ENCODE measurements around the gene LTA.
A peak's percentile ranks its signal among the peaks of the same experiment; 100 is the strongest.

DNA sequence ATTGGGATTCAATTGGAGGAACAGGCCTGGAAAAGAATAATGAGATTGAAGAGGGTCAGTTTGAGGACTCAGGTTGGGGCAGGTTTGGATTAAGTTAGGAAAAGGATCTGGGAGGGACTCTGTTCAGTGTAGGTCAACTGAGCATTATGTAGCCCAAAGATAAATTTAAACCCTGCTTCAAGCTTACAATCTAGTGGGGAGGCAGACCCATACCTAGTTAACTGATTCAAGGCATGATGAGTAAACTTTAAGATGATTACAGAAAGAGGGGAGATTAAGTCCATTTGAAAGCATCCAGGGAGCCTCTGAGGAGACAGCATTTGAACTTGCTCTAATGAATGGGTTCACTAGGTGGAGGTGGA is 11.4 kb upstream of the LTA start:
- TF ChIP-seq, protein P1, sequence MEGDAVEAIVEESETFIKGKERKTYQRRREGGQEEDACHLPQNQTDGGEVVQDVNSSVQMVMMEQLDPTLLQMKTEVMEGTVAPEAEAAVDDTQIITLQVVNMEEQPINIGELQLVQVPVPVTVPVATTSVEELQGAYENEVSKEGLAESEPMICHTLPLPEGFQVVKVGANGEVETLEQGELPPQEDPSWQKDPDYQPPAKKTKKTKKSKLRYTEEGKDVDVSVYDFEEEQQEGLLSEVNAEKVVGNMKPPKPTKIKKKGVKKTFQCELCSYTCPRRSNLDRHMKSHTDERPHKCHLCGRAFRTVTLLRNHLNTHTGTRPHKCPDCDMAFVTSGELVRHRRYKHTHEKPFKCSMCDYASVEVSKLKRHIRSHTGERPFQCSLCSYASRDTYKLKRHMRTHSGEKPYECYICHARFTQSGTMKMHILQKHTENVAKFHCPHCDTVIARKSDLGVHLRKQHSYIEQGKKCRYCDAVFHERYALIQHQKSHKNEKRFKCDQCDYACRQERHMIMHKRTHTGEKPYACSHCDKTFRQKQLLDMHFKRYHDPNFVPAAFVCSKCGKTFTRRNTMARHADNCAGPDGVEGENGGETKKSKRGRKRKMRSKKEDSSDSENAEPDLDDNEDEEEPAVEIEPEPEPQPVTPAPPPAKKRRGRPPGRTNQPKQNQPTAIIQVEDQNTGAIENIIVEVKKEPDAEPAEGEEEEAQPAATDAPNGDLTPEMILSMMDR (IDR thresholded peaks at IDR 0.05; ENCODE audit: low read depth, low read length, missing input control) = no peak
- TF ChIP-seq REST (IDR thresholded peaks at IDR 0.05) (peak; percentile 2), RAD21 (IDR thresholded peaks at IDR 0.05) (no peak), GABPA (IDR thresholded peaks at IDR 0.05 in 1 of 2, conservative IDR thresholded peaks at IDR 0.05 in 1 of 2) (no peak), MAX (IDR thresholded peaks at IDR 0.05) (no peak)

Data from liver (tissue), 3 donors.